GM18858 (cell line): ENCODE results near the gene GGT1.
"Not testable (repeated sequence)": the region's sequence is repeated elsewhere in the genome, so short reads cannot be mapped to it uniquely, and the experiment has no call there.

Experiments used
- ATAC-seq: cut with Tn5 transposase; IDR thresholded peaks from one replicate; pipeline ENCODE4 v1.9.1; 2021; ENCODE audit not compliant: unreplicated experiment

GGT1 gene

GRCh38 chr22:24583221-24584165 is 19.5 kb upstream of the GGT1 start:
- no peak for ATAC-seq

- ATAC-seq = no peak
These were observed 18.7 kb upstream of the GGT1 start for GRCh38 chr22:24584166-24584790.

DNA sequence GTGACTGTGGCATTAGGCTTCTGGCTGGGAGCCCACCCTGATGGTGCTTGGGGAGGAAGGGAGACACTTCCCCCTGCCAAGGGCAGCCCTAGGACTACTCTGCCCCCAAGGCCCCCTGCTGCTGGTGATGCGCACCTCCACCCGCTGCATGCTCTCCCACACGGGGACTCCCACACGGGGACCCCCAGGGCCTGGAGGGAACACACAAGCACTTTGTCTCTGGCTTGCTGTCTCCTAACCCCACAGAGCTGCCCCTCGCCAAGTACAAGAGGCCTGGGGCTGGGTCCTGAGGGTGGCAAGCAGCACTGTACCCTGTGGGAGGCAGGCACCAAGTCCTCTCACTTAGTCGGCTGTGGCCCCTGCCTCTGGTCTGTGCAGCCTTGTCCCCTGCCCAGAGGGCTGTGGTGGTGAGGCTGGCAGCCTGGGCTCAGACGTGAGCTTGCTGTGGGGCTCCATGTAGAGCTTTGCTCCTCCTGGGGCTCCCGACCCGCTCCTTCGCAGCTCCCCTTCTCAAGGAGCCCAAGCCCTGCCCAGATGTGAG is 18.1 kb upstream of the GGT1 start:
- ATAC-seq = no peak

DNA sequence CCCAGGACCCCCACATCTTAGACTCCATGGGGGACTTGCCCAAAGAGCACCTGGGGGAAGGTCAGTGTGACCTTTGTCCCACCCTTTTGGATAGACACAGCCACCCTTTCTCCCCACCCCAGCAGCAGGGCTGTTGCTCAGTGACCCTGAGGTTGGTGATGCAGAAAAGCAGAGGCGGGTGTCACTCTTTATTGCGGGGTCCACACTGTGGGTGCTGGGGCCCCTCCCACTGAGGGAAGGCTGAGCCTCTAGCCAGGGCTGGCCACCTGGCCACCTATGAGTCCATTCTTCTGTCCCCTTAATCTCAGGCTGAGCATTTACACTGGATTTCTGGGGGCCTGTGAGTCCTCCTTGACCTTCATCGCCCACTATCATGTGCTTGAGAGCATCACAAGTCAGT is 17.5 kb upstream of the GGT1 start:
- no peak for ATAC-seq

DNA sequence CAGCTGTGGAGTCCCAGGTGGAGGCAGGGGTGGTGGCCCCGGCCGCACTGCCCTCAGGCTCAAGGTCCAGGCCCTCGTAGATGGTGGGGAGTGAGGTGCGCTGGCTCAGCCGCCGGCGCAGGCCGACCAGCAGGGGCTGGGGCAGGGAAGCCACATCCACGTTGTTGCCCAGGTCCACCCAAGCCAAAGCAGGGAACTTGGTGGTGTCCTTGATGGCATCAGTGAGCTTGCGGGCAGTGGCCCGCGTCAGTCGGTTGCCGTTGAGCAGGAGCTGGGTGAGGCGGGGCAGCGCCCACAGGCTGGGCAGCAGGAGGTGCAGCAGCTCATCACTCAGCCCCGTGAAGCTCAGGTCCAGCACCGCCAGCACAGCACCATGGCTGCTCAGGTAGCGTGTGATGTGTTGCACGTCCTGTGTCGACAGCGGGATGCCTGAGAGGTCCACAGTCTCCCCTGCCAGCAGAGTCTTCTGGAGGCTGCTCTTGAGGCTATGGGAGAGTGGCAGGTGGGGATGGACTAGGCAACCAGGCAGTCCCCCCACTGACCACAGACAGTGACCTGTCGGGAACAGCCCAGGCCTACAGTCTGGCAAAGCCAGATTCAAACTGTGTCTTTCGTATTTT is 17.0 kb upstream of the GGT1 start:
- no peak for ATAC-seq

DNA sequence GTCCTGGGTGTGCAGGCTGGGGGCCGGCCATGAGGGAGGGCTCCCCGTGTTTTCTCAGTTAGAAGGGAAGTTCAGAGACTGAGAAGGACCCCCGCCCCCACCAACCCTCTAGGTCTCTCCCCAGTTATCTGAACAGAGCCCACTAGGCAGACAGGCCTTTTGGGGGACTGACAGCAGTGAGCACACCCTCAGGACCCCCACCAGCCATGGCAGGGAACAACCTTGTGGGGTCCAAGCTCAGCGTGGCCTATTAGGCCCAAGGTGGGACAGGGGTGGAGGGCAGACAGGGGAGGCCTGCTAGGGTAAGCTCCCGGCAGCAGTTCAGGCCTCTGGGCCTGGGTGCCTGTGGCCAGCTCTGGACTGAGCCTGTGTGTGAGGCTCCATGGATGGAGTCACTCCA is 15.7 kb upstream of the GGT1 start:
- ATAC-seq = no peak

GRCh38 chr22:24587948-24588347 is 15.0 kb upstream of the GGT1 start:
- no peak for ATAC-seq

DNA sequence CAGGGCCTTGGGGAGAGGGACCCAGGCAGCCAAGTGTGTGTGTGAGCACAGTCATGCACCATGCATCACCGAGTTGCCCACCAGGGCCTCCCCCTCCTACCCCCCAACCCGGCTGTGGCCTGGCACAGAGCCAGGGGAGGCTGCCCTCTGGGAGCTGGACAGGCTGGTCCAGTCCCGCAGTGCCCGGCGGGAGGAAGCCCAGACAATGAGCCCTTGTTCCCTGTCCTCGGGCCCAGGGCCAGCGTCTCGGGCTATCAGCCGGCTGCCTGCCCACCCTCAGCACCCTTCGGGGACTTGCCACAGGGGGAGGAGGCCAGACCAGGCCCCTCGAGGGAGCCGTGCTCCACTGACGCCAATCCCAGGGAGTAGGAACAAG is 14.6 kb upstream of the GGT1 start:
- ATAC-seq = no peak

DNA sequence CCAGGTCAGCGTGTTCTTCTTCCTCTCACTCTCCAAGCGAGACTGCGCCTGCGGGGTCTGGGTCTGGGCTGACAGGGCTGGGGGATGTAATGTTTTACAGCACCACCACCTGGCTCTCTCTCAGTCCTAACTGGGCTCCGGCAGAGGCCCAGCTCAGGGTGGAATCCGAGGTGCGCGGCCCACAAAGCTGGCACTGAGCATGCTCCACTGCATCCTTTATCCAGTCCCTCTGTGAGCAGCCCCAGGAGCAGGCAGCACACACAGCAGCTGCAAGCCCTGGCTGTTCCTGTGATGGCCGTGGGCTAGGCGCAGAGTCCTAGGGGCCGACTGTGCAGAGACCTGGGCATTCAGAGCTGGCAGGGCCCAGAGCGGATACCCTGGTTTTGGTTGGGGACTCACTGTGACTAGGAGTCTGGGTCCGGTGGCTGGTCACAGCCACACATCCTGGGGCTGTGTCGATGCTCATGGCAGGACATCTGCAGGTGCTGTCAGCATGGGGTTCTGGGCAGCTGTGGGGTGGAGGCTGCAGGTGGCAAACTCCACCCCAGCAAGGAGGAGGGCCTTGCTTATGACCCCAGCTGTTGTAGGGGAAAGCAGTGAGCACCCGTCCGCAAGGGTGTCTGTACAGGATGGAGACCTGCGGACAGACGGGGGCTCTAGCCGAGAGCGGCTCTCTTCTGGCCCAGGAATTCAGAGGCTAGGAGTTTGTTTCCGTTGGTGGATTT is 14.1 kb upstream of the GGT1 start:
- no peak for ATAC-seq

GRCh38 chr22:24589518-24590030 is 13.4 kb upstream of the GGT1 start:
- ATAC-seq = no peak

- ATAC-seq = no peak
These were observed 12.3 kb upstream of the GGT1 start for GRCh38 chr22:24590596-24591173.

DNA sequence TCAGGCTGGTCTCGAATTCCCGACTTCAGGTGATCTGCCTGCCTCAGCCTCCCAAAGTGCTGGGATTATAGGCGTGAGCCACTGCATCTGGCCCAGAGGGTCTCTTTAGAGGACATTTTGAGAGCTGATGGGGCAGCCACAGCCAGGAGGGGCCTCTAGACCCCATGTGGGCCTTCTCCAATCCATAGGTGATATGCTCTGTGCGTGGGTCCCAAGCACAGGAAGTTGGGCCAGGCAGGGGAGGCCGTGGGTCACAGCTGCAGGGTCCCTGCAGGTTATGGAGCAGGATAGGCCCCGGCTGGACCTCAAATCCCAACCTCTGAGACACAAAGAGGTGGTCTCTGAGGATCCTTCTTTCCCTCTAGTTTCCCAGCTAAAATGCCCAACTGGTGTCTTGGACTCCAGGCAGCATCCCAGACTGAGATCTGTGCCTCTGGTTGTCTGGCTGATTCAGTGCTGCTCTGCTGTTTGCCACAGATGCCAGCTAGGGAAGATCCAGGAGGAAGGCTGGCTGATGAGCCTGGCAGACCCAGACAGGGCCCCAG is 11.6 kb upstream of the GGT1 start:
- no peak for ATAC-seq

DNA sequence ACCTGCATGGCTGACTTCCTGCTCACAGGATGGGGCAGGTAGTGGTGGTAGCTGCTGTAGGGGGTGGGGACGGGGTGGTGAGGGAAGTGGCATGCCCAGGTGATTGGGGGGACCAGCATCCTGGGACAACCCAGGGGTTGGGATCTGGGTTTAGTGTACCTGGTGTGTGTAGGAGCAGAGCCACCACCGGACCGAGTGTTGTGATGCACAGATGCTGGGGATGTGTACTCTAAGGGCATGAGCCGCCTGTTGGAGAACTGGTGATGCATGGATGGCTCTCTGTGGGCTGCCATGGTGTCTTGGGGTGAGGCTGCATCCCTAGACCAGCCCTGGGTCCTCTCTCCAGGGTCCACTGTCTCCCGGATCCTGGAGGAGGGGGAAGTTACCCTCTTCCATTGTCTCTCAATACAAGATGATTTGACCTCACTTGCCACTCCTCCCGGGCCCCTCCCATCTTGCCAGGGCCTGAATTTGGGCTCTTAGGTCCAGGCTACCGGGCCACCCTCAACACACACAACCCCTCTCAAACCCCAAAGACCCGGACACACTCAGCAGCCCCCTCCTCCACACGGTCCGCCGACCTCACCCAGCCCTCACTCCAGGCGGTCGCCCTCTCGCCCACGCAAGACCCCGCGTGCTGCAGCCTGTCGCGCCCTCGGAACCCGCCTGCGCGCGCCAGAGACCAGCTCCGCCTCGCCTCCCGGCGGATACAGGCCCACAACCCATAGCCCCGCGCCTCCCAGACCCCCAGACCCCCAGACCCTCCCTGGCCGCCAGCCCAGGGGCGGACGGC is 10.7 kb upstream of the GGT1 start:
- ATAC-seq = no peak

DNA sequence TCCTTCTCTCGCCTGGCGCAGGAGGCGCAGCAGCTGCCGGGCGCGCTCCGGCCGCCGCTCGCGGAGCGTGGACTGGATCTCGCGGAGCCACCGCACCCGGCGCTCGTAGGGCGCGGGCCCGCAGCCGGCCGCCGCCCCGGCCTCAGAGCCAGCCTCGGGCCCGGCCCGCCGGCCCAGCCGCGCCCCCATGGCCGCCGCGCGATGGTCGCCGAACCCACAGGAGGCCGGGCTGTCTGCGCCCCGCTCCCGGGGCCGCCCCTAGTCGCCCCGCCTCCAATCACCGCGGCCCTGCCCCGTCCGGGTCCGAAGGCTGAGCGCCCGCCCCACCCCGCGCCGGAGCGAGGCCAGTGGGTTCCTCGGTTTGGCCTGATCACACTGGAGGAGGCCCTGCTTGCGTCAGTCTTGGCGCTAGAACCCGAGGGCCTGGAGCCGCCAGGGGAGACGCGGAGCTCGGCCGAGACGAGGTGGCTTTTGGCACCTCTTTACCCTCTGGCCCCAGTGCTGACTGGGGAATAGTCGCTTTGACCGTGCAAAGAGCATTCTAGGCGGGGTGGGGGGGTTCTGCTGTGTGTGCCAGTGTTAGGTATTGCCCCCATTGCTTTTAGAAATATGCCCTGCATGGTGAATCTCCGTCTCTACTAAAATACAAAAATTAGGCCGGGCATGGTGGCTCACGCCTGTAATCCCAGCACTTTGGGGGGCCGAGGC is 10.0 kb upstream of the GGT1 start, which contains the start of gene LRRC75B:
Gene LRRC75B (minus strand): TSS at position 223 of the 708 bp plus-strand sequence. CDS start 34 bp downstream, at position 189.
- ATAC-seq = peak; percentile 53

GRCh38 chr22:24593559-24593835 is 9.5 kb upstream of the GGT1 start:
- not testable (repeated sequence) for ATAC-seq

DNA sequence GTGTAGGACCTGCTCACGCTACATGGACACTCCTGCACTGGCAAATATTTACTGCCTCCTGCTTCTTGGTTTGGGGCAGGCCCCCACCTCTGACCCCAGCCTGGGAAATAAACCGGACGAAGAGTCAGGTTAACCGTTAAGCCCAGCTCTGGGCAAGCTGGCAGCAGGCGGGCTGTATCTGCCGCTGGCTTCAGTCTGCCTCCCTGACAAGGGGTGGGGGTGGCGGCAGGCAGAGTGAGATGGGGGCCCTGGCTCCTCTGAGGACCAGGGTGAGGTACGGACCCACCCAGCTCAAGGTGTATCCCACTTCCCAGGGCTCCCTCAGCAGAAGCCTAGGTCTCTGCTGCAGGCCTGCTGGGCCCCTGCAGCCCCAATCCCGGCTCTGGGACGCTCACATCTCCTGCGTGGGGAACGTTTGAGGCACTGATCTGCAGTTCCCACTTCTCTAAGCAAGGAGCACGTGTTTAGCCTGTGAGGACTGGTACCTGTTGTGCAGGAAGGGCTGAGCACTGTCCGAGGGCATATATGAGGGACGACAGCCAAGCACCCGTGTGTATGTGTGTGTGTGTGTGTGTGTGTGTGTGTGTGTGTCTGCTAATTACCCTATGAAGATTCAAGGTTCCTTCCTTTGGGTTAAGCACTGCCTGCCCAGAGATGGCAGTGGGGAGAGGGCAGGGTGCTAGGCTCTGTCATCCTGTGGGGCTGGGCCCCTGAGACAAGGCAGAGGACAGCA is 9.0 kb upstream of the GGT1 start:
- no peak for ATAC-seq

GRCh38 chr22:24594569-24595120 is 8.3 kb upstream of the GGT1 start:
- ATAC-seq = no peak

GRCh38 chr22:24595228-24595627 is 7.8 kb upstream of the GGT1 start:
- no peak for ATAC-seq
